Measurements from ENCODE around the gene MINDY4B. TPM values are rescaled to one million over a fixed set of nuclear protein-coding genes. Genes with fewer than 3 reads are reported as not detected.

Gene MINDY4B
- total RNA-seq, 2 experiments from 2014 or later = not detected

DNA sequence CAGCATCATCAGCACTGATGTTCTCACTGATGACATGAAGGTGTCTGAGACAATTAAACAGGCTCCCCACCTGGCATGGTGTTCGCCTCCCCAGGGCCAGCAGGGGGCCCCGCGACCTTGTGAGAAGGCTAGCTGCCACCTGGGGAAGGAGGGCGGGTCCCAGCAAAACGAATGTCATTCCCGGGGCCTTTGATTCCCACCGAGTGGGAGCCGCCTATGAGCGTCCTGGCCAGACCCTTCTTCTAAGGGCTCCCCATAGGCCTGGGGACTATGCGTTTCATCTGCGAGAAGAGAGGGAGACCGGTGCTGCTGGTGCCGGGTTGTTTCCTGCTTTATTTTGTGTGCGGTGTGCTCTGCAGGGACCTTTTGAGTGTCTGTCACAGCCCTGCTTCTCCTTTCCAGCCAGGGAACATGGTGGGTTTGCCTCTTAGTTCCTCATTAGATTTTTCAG lies 20.5 kb upstream of the MINDY4B start:
- TF ChIP-seq, protein P1, sequence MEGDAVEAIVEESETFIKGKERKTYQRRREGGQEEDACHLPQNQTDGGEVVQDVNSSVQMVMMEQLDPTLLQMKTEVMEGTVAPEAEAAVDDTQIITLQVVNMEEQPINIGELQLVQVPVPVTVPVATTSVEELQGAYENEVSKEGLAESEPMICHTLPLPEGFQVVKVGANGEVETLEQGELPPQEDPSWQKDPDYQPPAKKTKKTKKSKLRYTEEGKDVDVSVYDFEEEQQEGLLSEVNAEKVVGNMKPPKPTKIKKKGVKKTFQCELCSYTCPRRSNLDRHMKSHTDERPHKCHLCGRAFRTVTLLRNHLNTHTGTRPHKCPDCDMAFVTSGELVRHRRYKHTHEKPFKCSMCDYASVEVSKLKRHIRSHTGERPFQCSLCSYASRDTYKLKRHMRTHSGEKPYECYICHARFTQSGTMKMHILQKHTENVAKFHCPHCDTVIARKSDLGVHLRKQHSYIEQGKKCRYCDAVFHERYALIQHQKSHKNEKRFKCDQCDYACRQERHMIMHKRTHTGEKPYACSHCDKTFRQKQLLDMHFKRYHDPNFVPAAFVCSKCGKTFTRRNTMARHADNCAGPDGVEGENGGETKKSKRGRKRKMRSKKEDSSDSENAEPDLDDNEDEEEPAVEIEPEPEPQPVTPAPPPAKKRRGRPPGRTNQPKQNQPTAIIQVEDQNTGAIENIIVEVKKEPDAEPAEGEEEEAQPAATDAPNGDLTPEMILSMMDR (IDR thresholded peaks at IDR 0.05) = peak; percentile 80
- Mint-ChIP-seq H3K4me1 (ENCODE audit: low read depth) (peaks cover 6% of the 10 kb centered on the region), H3K9me3 (no peaks in the 10 kb centered on the region), H3K27ac (no peak overlapping the region), H3K36me3 (ENCODE audit: low read depth) (no peaks in the 10 kb centered on the region), H3K4me3 (peak overlapping the region; percentile 41), H3K27me3 (peaks cover 10% of the 10 kb centered on the region)
- DNase-seq = peak; percentile 76
- peak; percentile 96 for ATAC-seq
- intact Hi-C loops (cut with micrococcal nuclease) = loop anchor here (5.0 kb wide), 1 partner anchor 222 kb away; no protein-coding TSS in a partner anchor
- ChIA-PET POLR2A (no interaction called here), CTCF (interaction anchor here (0.6 to 2.5 kb wide), 12 partner anchors 9 to 685 kb away, joined by 3 to 12 read pairs (median 6); partner anchors contain the start of genes CLRN1 and MED12L)

DNA sequence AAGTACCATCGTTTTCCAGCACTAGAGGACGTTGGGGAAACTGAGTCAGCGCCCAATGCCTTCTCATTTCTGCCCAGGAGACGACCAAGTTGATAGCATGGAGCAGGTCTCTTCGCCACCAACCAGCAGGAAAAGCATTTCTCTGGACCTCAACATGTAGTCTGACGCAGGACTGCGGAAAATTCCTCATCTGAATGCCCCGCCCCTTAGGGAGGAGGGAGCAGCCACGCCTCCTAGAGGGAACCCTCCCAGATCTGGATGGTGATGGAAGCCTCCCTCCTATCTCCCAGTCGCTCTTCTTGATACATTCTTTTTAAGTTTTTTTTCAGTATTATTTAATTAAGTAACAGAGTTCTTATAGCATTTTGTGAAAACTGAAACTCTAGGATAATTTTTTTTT lies 17.4 kb upstream of the MINDY4B start:
- no peaks in the 10 kb centered on the region for H3K9me3 Mint-ChIP-seq
- peaks cover 6% of the 10 kb centered on the region for H3K4me1 Mint-ChIP-seq (ENCODE audit: low read depth)
- ChIA-PET POLR2A (no interaction called here), CTCF (no interaction called here)
- ATAC-seq (no peak), DNase-seq (no peak)
- H3K27me3 Mint-ChIP-seq = peaks cover 12% of the 10 kb centered on the region
- H3K36me3 Mint-ChIP-seq (ENCODE audit: low read depth) = no peaks in the 10 kb centered on the region
- TF ChIP-seq, protein P1 (IDR thresholded peaks at IDR 0.05) = no peak
- intact Hi-C loops (cut with micrococcal nuclease) = no loop called here
- no peak overlapping the region for H3K4me3 Mint-ChIP-seq
- H3K27ac Mint-ChIP-seq = no peak overlapping the region

DNA sequence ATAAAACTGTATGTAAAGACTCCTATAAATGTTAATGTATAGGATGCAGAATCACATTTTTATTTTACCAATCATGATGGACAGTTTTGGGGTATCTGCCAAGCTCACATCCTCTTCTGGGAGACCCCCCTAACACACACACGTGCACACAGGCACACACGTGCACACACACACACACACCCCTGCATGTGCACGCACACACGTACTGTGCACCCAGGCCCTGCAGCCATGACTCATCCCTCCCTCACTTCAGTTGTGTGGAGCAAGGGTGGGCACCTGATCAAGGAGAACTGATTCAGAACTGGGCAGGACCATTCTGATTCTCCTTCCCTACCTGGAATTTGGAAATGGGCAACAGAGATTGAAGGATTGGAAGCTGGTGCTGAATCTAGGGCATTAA lies 16.0 kb upstream of the MINDY4B start:
- Mint-ChIP-seq H3K4me3 (no peak overlapping the region), H3K36me3 (ENCODE audit: low read depth) (no peaks in the 10 kb centered on the region), H3K27me3 (peaks cover 12% of the 10 kb centered on the region), H3K9me3 (no peaks in the 10 kb centered on the region), H3K27ac (no peak overlapping the region), H3K4me1 (ENCODE audit: low read depth) (peaks cover 6% of the 10 kb centered on the region)
- ATAC-seq = no peak
- ChIA-PET CTCF (no interaction called here), POLR2A (no interaction called here)
- TF ChIP-seq, protein P1 (IDR thresholded peaks at IDR 0.05) = no peak
- DNase-seq = no peak
- intact Hi-C loops (cut with micrococcal nuclease) = no loop called here

DNA sequence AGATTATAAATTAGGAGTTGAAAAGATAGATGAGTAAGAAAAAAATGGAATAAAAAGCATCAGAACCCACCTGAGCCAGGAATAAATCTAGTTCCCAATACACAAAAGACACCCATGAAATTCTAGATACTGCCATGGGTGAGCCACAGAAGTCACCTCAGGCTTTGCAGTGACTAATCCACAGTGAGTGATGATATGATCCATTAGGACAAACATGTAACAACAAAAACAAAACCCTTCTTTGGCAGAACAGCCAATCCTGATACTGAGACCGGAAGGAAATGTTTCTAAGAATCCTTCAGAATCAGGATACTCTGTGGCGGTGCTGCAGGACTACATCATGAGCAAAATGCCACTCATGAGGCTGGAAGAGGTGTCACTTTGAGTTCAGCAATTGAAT lies 15.0 kb upstream of the MINDY4B start:
- no peaks in the 10 kb centered on the region for H3K9me3 Mint-ChIP-seq
- intact Hi-C loops (cut with micrococcal nuclease) = no loop called here
- POLR2A ChIA-PET = no interaction called here

DNA sequence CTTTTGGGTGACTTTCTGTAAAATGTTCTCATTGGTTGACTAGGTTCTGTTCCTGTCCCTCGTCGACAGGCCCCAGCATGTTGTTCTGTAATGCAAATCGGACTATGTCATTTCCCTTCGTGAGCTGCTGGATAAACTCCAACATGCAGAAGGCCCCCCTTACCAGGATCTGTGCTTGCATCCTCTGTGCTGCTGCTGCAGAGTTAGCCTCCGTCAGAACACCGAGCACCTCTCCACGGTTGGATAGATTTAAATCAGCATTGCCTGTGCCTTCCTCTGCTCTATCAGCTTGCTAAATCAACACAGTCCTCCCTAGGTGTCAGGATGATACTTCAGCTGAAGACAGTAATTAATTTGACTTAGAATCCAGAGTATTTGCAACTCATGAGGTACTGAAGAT lies 12.7 kb upstream of the MINDY4B start:
- intact Hi-C loops (cut with micrococcal nuclease) = no loop called here
- no peak for ATAC-seq
- H3K27me3 Mint-ChIP-seq = peaks cover 8% of the 10 kb centered on the region

More for the DNA sequence above, 15.0 kb upstream of the MINDY4B start:
- DNase-seq (no peak), ATAC-seq (no peak)
- no peak overlapping the region for H3K27ac Mint-ChIP-seq
- CTCF ChIA-PET = interaction anchor here (1.5 kb wide), 1 partner anchor 10 kb away, joined by 4 read pairs; no protein-coding TSS in a partner anchor
- peaks cover 8% of the 10 kb centered on the region for H3K27me3 Mint-ChIP-seq
- H3K4me1 Mint-ChIP-seq (ENCODE audit: low read depth) = no peaks in the 10 kb centered on the region
- TF ChIP-seq, protein P1 (IDR thresholded peaks at IDR 0.05) = no peak
- no peak overlapping the region for H3K4me3 Mint-ChIP-seq
- H3K36me3 Mint-ChIP-seq (ENCODE audit: low read depth) = no peaks in the 10 kb centered on the region

More for the DNA sequence above, 12.7 kb upstream of the MINDY4B start:
- ChIA-PET POLR2A (no interaction called here), CTCF (interaction anchor here (1.1 kb wide), 1 partner anchor 225 kb away, joined by 3 read pairs; no protein-coding TSS in a partner anchor)
- no peaks in the 10 kb centered on the region for H3K36me3 Mint-ChIP-seq (ENCODE audit: low read depth)
- no peak for DNase-seq
- no peaks in the 10 kb centered on the region for H3K4me1 Mint-ChIP-seq (ENCODE audit: low read depth)
- no peak overlapping the region for H3K27ac Mint-ChIP-seq
- no peak overlapping the region for H3K4me3 Mint-ChIP-seq
- TF ChIP-seq, protein P1 (IDR thresholded peaks at IDR 0.05) = no peak
- H3K9me3 Mint-ChIP-seq = no peaks in the 10 kb centered on the region

Measured in activated CD8-positive, alpha-beta T cell treated with anti-CD3 and anti-CD28 coated beads for 36 hours (primary cell).